ENCODE results near the gene DEFB108B.
"Not testable (repeated sequence)": the region's sequence is repeated elsewhere in the genome, so short reads cannot be mapped to it uniquely, and the experiment has no call there.

Gene DEFB108B, protein sequence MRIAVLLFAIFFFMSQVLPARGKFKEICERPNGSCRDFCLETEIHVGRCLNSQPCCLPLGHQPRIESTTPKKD

GRCh38 chr11:71832811-71833210 is at the start of gene DEFB108B:
Gene DEFB108B (plus strand): TSS chr11:71833200. CDS start chr11:71833200, 0 bp downstream.
- DNase-seq: not testable (repeated sequence)

DNA sequence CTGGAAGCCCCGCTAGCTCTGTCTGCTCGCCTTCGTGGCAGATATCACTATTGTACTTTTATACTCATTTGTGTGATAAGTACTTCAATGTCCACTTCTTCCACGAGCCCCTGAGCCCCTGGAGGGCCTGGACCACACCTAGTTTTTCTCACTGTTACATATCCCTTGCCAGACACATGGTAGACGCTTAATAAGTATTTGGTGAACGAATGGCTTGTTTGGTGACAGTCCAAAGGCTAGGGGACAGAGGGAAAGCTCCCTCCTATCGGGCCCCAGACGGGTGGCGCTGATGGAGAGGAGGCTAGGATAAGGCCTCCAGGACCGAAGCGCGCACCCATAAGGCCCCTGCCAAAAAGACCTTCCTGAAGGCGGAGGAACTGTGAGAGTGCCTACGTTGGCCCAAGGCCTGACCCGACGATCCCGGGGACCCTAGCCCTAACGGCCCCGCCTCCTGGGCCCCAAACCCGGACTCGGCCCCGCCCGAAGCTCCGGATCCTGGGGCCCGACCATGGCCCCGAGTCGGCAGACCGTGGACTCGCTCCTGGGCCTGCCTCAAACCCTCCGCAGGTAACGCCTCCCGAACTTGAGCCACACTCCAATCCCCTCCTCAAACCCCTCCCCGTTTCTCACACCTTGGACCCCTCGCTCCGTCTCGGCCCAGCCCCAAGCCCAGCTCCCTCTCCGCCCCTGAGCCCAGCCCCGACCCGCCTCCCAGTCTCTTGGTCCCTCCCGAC is 46.7 kb upstream of the DEFB108B start:
- DNase-seq: not testable (repeated sequence)

DNA sequence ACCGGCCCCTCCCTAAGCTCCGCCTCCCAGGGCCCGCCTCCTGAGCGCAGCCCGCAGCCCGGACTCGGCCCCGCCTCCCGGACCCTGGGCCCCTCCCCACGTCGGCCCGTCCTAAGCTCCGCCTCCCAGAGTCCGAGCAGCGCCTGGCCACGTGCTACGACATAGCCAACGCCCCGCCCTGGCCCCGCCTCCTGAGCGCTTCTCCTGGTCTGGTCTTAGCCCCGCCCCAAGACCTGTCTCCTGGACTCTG is 46.2 kb upstream of the DEFB108B start:
- peak; percentile 99 for DNase-seq

DNA sequence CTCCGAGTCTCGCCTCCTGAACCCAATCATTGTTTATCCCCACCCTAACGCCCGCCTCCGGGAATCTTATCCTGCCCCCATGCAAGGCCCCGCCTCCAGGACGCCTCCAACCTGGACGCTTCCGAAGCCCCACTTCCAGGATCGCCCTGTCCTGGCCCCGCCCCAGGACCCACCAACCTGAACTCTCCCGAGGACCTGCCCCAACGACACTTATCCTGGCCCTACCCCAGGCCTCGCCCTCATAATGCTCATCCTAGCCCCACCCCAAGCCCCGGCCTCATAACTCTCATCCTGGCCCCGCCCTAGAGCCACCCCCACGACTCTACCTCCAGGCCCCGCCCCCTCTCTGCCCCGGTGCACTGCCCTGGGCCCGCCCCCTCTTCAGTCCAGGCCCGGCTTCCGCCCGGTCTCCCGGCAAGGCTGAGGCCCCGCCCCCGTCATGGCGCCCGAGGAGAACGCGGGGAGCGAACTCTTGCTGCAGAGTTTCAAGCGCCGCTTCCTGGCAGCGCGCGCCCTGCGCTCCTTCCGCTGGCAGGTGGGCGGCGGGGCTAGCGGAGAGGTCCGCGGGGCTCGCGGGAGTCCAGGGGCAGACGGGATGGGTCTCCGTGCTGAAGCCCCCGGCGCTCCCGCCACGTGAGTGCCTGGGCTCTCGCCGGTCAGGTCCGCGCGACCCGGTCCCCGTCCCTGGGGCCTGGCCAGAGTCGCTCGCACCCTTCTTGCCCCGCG is 45.7 kb upstream of the DEFB108B start:
- DNase-seq: peak; percentile 97

DNA sequence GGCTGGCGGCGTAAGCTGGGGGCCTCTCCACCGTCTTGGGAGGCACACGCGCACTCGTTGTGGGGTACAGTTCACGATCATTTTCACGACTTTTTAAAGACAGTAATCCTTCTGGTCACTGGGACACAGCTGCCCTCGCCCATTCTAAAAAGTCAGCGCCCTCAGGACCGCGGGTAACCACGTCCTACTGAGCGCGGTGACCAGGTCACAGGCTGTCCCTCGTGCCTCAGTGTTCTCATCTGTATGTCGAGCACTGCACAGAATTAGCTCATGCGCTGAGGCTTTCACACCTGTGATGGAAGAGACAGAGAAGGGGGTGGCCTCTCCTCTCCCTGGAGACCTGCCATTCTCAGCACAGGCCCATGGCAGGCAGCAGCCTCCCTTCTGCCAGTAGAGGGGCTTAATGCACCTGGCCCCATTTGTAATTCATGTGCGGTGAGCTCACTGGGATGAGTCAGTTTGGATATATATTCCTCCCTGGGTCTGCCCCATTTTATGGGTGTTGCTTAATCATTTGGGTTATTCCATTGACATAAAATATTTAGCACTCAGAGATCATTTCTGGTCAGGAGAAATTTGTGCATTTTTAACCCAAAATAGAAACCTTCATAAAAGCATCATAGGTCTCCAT is 45.1 kb upstream of the DEFB108B start:
- DNase-seq: peak; percentile 46

DNA sequence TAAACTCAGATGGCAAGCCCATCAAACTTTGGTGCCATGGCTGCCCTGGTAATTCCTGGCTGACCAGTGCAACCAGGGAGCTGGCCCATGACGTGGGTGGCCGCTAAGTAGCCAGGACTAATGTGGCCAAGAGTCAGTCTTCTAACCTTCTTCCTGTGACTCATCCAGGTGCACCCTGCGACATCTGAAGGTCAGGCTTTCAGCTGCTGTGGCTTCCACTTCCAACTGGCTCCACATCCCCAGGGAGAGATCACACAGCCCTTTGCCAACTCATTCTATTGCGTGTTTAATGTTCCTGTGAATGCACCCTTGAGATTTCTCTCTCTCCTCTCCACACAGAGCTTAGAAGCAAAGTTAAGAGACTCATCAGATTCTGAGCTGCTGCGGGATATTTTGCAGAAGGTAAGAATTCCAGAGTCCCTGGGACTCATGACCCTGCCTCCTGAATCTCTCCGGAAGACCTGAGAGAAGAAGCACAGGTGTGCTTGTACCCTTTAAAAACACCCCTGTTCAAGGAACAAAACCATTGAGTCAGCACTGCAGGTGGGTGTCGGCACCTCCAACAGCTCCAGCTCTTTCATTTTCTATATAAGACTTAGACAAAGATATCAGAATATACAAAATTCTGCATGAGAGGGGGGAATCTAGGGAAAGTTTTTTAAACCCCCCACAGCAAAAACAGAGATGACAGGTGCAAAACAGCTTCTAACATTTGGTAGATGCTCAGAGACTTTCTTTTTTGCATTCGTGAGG is 43.4 kb upstream of the DEFB108B start:
- not testable (repeated sequence) for DNase-seq

DNA sequence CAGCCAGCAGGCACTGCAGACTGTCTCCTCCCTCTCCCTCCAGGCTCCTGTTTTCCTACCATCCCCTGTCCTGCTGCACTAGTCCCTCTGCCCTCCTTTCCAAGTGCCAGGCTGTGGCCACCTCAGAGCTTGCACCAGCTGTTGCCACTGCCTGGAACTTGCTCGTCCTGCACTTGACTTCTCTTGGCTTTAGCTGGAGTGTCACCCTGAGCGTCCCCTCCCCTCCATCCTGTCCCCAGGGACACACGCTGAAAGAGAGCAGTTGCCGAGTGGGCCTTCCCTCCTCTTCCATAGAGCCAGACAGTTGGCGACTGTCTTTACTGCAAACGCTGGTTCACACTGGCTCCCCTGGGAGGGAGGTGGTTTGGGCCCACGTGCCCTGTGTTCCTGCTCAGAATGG is 41.9 kb upstream of the DEFB108B start:
- DNase-seq: not testable (repeated sequence)

GRCh38 chr11:71792621-71793235 is 40.3 kb upstream of the DEFB108B start:
- DNase-seq: peak; percentile 53

DNA sequence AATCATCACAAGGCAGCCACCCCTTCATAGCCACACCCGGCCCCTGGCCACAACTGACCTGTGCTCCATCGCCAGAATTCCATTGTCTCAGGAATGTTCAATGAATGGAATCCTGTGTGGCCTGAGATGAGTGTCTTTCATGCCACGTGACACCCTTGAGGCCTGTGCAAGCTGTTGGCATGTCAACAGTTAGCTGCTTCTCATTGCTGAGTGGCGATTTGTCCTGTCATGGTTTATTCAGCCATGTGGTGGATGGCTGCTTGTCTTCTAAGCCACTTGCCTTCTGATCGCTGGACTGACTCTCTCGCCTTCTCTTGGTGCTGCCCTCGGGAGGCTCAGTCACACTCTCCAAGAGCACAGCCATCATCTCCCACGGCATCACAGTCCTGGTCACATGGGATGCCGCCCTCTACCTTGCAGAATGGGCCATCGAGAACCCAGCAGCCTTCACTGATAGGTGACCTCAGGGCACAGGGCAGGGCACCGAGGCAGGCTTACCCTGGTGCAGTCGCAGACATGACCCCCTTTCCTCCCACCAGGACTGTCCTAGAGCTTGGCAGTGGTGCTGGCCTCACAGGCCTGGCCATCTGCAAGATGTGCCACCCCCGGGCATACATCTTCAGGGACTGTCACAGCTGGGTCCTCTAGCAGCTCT is 38.5 kb upstream of the DEFB108B start:
- DNase-seq: not testable (repeated sequence)

GRCh38 chr11:71795236-71795635 is 37.8 kb upstream of the DEFB108B start:
- not testable (repeated sequence) for DNase-seq

- not testable (repeated sequence) for DNase-seq
Observed at GRCh38 chr11:71796016-71796415, 37.0 kb upstream of the DEFB108B start.

- not testable (repeated sequence) for DNase-seq
Observed at GRCh38 chr11:71796781-71797180, 36.2 kb upstream of the DEFB108B start.

GRCh38 chr11:71799556-71800128 is 33.4 kb upstream of the DEFB108B start:
- DNase-seq: not testable (repeated sequence)

DNA sequence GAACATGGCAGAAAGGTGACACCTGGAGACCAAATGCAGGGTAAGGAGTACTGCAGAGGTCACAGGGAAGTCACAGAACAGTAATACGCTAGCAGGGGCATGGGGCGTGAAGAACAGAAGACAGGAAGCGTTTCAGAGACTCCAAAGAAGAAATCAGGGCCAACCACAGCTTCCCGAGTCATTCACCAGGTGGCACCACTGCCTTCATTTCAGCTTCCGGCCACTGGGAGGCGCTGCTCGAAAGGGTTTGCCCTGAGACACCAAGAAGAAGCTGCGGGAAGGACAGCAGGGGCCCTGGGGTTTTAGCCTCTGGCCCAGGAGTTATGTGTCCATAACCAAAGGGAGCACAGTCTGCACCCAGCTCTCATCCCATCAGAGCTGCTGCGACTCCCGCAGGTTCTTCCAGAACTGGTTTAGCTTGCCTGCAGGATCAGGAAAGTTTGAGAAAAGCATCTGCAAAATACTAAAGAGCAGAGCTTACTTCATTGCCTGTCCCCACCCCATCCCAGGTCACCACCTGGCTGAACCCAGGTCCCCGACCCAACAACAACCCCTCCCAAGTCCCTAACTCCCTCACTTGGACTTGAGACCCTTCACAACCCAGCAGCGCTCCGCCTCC is 32.6 kb upstream of the DEFB108B start:
- peak; percentile 81 for DNase-seq

GRCh38 chr11:71801026-71801425 is 32.0 kb upstream of the DEFB108B start:
- DNase-seq: not testable (repeated sequence)

DNA sequence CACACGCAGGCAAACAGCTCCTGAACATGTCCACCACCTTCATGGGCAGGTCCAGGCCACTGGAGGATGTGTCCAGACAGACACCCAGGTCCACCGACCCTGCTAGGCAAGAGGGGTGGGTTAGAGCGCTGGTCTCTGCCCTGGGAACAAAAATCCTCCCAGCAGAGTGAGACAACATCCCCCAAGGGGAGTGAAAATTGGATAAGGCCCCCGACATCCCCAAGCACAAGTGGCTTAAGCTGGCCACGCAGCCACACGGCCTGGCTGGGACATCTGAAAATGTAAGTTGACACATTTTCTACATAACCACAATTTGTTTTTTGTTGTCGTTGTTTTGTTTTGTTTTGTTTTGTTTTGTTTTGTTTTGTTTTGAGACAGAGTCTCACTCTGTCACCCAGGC is 30.1 kb upstream of the DEFB108B start:
- DNase-seq: not testable (repeated sequence)

- DNase-seq: not testable (repeated sequence)
Observed at GRCh38 chr11:71804158-71804947, 28.6 kb upstream of the DEFB108B start.

DNA sequence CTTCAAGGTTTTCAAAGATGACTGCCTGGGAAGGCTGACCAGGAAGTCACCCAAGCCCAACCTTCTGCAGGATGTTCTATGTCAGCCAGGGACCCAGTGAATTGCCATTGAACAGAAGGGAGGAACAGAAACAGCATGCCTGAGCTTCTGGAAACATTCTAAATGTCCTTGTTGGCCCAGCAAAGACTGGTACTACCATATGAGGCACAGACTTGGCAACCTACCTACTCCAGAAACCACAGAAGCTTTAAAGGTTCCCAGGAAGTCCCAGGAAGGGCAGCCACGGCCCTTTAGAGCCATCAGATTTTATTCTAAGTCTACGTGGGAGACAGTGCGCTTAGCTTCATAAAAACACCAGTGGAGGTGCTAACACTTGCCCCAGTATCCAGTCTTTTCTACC is 20.5 kb upstream of the DEFB108B start:
- not testable (repeated sequence) for DNase-seq

GRCh38 chr11:71813481-71814355 is 19.3 kb upstream of the DEFB108B start:
- peak; percentile 84 for DNase-seq
